ENCODE measurements around the gene SLC15A3. TPM values are rescaled to one million over a fixed set of nuclear protein-coding genes. Genes with fewer than 3 reads are reported as not detected.

Gene SLC15A3
- 10 to 100 TPM; 19.8 to 25.9 (median 21.0) TPM for polyA plus RNA-seq (ENCODE audit: insufficient read length in 4 of 4)

DNA sequence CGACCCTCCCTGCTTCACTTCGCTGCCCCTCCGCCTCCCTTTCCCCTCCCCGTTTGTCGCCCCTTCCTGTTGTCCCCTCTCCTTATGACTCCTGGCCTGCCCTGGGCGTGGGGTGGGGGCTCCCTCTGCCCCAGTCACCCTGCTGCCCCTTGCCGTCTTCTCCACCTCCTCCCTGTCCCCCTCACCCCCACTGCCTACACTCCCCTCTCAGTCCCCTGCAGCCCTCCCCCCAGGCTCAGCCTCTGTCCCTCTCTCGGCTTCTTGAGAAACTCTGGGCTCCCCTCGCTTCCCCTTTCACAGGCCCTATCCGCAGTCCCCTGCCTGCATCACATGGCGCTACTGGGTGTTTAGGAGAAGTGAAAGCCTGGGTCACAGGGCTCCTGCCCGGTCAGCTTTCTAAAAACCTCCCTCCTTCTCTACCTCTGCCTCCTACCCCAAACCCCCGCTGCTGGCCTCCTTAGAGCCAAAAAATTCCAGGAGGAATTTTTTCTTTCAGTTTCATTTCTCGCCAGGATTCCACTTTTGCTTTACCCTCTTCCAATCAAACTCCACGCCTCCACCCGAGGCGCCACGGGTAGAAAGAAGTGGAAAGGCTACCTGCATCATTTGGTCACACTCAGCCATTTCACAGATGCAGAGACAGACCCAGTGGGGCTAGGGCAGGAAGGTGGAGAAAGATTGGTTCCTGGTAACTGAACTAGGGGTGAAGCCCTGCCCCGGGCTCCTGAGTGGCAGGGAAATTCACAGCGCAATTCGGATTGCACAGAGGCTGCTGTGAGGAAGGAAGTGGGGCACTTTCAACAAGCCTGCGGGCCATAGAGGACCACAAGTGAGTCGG, at the start of gene SLC15A3:
SLC15A3 (minus strand) TSS at position 273 of the 838 bp plus-strand sequence. CDS start 625 bp downstream, outside the sequence.
- peak in 1 of 4 donors; percentile 24 for DNase-seq (ENCODE audit: low read depth in 4 of 4, low spot score in 3 of 4)

DNA sequence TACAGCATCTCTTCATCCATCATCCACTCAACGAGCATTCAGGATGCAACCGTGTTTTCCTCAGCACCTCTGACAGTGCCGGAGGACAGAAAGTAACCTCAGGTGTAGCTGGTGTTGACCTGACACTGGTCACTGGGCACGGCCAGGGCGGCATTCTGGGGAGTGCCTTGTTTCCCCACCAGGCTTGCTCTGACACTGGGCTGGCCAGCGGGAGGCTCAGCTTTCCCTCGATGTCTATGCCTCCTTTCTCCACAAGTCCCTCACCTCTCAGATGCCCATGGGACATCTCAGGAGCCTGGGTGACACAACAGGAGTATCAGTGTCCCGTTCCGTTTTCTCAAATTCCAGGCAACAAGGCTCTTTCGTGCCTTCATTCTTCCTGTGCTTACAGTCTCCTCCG, 48.5 kb upstream of the SLC15A3 start:
- DNase-seq (ENCODE audit: low read depth in 4 of 4, low spot score in 3 of 4) = no peak

DNA sequence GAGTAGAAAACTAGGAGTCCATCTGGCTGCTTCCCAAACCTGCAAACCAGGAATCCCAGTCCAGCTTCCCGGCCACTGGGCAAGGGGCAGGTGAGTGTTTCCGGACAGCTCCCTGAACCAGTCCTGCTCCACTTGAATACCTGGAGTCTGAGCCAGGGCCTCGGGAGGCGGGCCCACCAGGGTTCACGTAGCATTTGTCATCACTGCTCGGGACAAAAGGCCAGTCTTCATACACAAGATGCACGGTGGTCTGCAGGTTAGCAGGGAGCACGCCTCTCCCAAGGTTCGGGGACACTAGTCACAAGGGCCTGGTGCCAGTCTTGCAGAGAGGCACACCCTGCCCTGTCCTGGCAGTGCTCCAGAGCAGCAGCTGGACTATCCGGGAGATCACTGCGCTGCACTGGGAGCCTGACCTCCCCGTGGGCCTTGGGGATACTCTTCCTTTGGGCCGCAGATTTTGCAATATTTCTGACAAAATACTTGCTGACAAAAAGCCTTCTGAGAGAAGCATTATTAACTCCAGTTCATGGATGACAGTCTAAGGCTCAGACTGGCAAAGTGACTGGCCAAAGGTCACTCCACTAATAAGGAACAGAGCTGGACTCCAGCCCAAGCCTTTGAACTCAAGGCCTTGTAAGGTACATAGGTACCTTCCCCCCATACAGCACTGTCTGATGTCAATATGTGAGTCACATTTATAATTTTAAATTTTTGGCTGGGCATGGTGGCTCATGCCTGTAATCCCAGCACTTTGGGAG, 44.6 kb upstream of the SLC15A3 start:
- no peak for DNase-seq (ENCODE audit: low read depth in 4 of 4, low spot score in 3 of 4)

DNA sequence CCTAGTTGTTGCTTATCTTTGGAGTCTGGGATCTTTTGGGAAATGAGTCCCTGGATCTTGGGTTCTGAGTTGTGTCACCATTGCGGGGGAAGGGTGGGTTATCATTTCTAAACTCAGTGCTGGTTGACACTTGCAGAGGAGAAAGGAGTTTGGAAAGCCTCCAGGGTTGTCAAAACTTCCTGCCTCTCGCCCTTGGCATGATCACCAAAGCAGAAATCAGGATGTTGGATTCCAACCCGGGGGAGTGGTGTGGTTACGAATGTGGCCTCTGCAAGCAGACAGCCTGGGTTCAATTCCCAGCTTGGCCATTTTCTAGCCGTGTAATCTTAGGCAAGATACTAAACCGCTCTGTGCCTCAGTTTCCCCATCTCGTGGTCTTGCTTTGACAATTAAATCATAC, 43.8 kb upstream of the SLC15A3 start:
- no peak for DNase-seq (ENCODE audit: low read depth in 4 of 4, low spot score in 3 of 4)

DNA sequence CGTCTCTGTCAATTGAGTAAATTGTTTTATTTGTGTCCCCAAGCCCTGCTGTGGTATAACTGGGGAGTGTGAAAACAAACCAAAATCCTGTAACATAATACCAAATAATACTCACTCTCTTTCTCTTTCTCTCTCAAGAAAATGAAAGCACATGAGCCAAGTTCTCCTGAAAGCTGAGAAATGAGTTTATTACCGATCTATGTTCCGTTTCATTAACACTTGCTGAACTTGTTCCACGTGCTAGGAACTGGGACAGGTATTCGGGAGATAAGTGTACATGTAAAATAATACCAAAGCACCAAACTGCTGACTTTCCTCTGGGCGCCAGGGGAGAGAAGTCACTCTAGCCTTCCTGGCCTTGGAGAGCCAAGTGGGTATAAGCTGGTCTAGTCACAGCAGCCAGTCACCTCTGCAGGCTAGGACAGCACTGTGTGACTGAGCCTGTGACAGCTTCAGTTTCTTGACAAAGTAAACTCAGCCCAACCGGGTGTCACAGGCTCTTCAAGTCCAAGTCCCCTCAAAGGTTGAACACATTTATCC, 42.6 kb upstream of the SLC15A3 start:
- no peak for DNase-seq (ENCODE audit: low read depth in 4 of 4, low spot score in 3 of 4)

DNA sequence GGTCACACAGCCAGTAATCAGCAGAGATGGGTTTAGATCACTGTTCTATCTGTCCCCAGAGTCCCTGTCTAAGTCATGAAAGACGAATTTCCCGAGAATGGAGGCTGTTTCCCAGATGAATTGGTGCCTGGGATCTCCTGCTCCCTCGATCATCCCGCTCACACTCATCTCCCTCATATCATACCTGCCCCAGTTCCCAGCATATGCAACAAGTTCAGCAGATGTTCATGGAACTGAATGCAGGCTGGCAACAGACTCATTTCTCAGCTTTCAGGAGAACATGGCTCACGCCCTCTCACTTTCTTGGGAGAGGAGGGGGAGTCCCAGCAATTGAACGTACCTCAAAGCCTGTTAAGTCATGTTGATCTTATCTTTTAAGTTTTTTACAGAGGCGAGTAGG, 41.6 kb upstream of the SLC15A3 start:
- no peak for DNase-seq (ENCODE audit: low read depth in 4 of 4, low spot score in 3 of 4)

DNA sequence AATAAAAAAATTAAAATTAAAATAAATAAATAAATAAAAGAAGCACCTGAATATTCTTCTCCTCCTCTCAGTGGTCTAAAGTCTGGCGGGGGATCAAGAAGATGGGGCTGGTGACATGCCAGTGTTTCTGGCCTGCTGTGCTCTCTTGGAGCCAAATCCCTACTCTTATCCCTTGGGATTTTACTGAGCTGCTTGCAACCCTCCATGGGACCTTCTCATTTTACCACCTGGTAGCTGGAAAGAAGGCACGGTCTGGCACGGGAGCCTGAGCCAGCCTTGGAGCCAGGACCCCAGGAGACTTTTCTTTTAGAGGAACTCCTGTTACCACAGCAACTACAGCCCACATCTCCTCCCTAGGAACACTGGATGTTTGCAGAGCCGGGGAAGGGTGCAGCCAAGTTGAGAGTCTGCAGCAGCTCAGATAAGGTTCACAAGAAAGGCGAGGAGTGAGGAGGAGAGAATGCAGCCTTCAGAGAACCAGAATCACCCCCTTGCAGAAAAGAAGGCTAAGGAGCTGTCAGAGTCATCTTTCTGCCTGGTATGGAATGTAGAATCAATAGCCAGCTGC, 41.0 kb upstream of the SLC15A3 start:
- DNase-seq (ENCODE audit: low read depth in 4 of 4, low spot score in 3 of 4) = no peak

DNA sequence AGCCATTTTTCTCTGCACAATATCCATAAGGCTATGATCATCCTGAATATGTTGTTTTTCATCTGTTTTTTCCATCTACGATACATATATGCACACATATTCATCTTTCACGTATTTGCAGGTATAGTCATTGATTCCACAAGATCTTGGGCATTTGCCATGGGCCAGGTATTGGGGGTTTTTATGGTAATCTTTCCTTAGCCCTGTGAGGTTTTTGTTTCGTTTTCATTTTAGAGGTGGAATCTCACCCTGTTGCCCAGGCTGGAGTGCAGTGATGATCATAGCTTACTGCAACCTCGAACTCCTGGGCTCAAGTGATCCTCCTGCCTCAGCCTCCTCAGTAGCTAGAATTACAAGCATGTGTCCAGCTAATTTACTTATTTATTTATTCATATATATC, 39.5 kb upstream of the SLC15A3 start:
- DNase-seq (ENCODE audit: low read depth in 4 of 4, low spot score in 3 of 4) = no peak

DNA sequence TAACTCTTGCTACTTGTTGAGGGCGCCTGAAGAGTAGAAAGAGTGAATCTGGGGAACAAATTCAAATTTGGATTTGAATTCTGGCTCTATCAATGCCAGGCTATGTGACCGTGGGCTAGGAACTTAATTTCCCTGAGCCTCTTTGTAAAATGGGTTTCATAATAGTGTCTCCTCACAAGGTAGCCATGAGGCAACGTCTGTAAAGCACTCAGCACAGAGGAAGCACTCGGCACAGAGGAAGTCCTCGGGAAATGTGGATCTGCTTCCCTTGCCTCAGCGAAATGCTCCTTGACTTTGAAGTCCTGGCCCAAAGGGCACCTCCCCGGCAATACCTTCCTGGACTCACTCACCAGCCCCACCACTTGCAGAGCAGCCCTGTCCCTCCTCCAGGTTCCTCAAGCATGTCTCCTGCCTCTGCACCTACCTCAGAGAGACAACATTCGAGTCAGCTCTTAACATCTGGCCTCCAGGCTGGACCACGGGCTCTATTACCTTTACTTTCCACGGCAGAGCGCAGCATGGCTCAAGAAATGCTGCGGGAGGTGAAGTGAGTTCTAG, 37.2 kb upstream of the SLC15A3 start:
- DNase-seq (ENCODE audit: low read depth in 4 of 4, low spot score in 3 of 4) = no peak

DNA sequence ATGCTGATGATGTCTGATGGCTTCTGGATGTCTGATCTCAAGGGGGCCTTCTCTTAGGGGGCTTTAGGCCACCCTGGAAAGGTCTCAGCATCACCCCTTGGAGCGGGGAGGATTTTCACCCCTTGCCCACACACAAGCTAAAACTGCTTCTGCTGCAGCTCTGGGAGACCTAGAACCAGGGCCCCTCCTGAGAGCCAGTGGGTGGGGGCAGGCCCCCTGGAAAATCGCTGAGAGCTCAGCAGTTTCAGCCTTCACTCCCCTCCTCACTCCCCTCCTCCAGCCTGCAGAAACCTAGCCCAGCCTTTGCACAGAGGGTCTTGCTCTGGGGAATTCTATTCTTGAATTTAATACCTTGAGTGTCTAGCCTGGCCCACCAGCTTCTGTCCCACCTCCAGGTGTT, 36.7 kb upstream of the SLC15A3 start:
- DNase-seq (ENCODE audit: low read depth in 4 of 4, low spot score in 3 of 4) = no peak

DNA sequence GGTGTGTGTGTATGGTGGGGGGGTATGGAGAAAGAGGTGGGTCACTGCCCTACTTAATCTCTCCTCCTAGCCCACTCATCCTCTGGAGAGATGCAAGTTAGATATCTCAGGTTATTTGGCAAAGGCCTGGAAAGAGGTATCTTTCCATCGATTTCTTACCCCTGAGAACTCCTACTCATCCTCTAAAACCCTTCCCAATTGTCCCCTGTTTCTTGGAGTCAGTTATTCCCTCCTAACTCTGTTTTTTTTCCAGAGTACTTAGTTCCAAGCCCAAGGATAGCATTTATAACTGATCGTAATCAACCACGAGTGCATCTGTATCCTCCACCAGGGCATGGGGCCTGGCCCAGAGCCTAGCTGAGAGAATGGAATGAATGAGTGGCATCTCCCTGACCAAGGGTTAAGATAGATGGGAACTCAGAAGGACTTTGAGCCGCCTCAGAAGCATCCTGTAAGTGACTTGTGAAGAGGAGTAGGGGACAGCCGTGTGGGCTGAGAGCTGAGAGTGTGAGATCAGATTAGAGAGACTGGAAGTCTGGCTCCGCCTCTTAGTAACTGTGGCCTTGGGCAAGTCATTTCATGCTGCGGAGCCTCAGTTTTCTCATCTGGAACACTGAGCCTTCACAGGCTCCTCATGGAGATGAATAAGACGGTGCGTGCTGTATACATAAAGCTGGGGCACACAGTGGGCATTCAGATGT, 35.8 kb upstream of the SLC15A3 start:
- DNase-seq (ENCODE audit: low read depth in 4 of 4, low spot score in 3 of 4) = no peak

DNA sequence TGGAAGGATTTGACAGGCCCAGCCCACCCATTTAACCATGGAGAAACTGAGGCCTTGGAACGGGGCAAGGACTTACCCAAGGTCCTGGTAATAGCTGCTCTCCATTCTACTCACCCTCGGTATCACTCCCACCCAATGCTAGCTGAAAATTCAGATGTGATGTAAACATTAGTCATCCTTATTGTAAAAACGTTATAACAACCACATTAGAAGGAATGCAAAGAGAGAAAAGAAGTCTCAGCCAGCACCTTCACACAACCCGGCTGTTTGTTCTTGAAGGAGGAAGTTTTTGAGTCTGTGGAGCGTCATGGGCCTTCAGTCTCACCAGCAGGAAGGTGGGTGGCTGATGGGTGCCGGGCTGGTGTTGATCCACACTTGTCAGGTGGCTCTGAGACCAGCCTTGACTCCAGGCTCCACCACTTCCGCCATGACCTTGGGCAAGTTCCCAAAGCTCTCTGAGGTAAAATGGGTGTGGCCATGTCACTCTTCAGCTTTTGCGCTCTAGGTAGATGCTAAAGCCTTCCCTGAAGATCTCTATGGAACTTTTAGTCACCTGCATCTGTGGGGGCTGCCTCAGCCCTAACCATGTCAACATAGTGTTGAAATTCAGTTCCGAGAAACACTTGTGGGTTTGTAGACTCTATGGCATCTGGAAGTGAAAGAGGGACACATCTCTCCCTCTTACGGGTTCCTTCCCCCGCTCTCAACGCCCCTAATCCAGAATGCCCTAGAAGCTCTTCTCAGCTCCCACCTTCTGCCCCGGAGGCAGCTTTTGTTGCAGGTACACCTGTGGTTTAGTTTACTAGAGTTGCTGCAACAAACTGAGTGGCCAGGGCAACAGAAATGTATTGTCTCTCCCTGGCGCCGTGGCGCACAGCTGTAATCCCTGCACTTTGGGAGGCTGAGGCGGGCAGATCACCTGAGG, 34.3 kb upstream of the SLC15A3 start:
- DNase-seq (ENCODE audit: low read depth in 4 of 4, low spot score in 3 of 4) = no peak

DNA sequence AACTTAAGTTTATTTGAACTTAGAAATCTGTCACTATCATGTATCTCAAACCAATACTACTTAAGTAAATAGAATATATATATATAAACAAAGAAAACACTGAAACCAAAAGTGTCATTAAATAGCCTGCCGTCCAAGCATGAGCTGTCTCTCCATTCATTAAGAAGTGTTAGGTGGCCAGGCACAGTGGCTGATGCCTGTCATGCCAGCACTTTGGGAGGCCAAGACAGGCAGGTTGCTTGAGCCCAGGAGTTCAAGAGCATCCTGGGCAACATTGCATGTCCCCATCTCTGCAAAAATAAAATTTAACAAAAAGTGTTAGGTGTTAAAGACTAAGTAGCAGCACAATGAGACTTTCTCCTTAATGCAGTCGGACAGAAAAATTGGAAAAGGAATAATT, 33.5 kb upstream of the SLC15A3 start:
- no peak for DNase-seq (ENCODE audit: low read depth in 4 of 4, low spot score in 3 of 4)

DNA sequence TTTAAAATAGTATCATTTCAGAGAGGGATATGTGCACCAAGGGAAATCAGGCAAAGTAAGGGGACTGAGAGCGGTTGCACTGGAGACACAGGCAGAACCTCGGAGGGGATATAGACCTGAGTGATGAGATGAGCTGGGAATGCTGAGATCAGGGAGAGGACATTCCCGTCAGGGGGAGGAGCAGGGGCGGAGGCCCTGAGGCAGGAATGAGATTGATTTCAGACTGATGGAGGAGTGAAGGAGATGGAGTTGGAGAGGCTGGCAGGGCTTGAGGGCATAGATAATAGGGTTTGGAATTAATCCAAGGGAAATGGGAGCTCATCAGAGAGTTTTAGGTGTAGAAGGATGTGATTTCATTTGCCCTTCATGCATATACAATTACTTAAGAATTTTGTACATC, 32.7 kb upstream of the SLC15A3 start:
- DNase-seq (ENCODE audit: low read depth in 4 of 4, low spot score in 3 of 4) = no peak

DNA sequence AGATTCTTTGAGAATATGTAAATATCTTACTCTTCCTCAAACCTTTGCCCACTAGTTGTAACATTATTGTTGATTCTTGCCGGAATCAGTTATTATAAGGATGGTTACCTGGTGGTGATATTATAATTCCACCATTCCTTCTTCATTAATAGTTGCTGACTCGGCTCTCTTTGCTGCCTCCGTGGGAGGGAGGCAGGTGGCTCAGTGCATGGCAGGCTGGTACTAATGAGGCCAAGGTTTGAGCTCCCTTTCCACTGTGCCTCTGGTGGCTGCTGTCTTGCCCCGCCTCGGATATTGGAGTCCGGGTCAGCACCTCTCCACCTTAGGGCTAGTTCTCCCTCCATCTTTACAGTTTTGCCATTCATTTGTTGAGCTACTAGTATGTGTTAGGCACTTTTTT, 32.2 kb upstream of the SLC15A3 start:
- no peak for DNase-seq (ENCODE audit: low read depth in 4 of 4, low spot score in 3 of 4)

DNA sequence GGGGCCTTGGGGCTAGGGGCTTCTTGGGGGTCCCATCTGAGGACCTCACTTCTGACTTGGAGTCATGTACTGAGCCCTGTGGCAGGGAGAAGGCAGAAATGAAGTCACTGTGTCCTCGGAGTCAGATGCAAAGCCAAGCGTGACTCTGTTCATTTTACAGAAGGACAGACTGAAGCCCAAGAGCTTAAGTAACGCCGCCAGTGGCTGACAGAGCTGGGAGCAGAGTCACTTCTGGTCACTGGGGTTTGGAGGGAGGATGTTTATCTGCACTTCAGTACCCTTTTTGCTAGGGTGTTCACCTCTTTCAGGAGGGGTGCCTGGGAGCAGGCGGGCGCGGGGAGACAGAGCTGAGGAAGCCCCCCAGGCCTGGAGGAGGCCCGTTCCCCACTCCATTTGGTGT, 30.2 kb upstream of the SLC15A3 start:
- DNase-seq (ENCODE audit: low read depth in 4 of 4, low spot score in 3 of 4) = no peak

DNA sequence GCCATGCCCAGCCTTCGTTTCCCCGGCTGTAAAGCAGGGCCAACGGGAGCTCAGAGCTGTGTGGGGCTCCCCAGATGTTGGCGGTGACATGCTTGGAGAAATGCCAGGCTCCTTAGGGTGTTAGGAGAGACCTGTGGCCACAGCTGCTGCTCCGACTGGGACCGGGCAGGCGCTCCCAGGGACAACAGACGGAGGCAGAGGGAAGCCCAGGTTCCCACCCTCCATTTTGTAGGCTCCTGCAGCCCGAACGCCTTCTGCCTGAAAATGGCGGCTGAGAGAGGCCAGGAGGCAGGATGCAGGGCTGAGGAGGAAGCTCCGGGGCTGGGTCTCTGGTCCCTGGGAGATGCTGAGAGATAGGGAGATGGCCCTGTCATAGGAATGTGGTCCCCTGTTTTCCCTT, 29.5 kb upstream of the SLC15A3 start:
- no peak for DNase-seq (ENCODE audit: low read depth in 4 of 4, low spot score in 3 of 4)

DNA sequence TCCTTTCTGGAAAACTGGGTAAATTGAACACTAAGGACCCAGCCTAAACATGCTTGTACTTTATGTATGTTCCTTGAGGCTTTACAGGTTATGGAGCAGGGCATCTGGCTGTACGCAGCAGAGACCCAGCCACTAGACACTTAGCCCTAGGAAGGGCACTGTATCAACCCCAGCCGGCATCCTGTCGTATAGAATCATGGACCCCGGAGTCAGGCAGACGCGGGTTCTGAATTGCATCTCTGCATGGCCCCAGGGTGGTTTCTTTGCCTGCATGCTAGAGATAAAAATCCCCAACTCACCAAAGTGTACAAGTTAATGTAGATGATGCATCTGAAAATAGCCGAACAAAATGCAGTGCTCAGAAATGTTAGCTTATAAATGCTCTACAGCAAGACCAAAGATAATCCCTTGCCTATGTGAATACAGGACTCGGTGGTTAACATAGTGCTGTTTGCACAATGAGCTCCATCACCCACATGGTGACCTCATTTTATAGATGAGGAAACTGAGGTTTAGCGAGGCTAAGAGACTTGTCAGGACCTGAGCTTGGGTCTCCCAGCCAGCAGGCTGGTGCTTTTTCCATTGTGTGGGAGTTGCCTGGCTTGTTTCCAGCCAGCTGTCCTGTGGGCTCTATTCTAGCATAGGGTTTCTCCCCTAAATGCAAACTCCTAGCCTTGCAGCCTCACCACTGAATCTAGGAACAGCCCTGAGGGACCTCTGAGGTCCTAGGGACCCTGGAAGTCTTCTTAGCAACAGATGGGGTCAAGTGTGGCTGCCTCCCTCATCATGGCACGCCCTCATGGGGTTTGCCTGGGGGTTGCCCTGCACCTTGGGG, 26.8 kb upstream of the SLC15A3 start:
- no peak for DNase-seq (ENCODE audit: low read depth in 4 of 4, low spot score in 3 of 4)
